Epithelial cell of proximal tubule (primary cell): ENCODE measurements around the gene RNF150. TPM values are rescaled to one million over a fixed set of nuclear protein-coding genes. Genes with fewer than 3 reads are reported as not detected.
A peak's percentile ranks its signal among the peaks of the same experiment; 100 is the strongest.

ENCODE experiments used
- DNase-seq: peaks from one replicate; pipeline ENCODE4 v3.0.0-alpha.2; 2011; ENCODE audit warnings: low read depth
- H3K4me3 ChIP-seq: 2 replicates; pipeline ENCODE4 v1.5.1; 2011; ENCODE audit warnings: low read depth, mild to moderate bottlenecking, low read length
- total RNA-seq: library from RNA; depleted of rRNA; stranded (reverse); fragments of >200 nt; gene quantifications from 2 replicates; pipeline ENCODE4 v1.2.3, GENCODE V29; 2015
- TF ChIP-seq, protein P1 (sequence below): conservative IDR thresholded peaks from 2 replicates; pipeline ENCODE4 v1.5.1; 2012; ENCODE audit warnings: low read depth, mild to moderate bottlenecking, low read length

Gene RNF150
- total RNA-seq, 1 donor from 2014 or later = 0.69 TPM

DNA sequence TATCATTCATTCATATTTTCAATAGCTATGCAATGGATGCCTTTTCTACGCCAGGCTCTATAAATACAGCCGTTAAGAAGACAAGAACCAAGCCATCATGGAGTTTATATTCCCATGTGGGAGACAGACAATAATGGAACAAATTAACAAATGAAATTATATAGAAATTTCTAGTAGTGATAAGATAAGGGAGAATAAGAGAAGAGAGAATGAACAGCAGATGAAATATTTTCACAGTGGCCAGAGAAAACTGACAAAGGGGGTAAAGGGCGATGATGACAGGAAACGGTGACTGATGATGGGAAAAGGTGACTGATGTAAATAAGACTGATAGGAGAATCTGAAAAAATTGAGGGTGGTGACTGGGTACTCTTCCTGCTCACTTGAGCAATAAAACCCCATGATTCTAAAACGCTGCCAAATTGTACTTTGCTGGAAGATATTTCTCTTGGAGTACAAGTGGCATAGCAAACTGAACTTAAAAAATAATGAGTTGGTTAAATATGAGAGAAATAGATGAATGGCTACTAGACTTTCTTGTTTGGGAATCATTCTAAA, 13.2 kb downstream of the RNF150 start:
- H3K4me3 ChIP-seq = no peak overlapping the region
- no peak for DNase-seq
- TF ChIP-seq, protein P1, sequence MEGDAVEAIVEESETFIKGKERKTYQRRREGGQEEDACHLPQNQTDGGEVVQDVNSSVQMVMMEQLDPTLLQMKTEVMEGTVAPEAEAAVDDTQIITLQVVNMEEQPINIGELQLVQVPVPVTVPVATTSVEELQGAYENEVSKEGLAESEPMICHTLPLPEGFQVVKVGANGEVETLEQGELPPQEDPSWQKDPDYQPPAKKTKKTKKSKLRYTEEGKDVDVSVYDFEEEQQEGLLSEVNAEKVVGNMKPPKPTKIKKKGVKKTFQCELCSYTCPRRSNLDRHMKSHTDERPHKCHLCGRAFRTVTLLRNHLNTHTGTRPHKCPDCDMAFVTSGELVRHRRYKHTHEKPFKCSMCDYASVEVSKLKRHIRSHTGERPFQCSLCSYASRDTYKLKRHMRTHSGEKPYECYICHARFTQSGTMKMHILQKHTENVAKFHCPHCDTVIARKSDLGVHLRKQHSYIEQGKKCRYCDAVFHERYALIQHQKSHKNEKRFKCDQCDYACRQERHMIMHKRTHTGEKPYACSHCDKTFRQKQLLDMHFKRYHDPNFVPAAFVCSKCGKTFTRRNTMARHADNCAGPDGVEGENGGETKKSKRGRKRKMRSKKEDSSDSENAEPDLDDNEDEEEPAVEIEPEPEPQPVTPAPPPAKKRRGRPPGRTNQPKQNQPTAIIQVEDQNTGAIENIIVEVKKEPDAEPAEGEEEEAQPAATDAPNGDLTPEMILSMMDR = no peak

DNA sequence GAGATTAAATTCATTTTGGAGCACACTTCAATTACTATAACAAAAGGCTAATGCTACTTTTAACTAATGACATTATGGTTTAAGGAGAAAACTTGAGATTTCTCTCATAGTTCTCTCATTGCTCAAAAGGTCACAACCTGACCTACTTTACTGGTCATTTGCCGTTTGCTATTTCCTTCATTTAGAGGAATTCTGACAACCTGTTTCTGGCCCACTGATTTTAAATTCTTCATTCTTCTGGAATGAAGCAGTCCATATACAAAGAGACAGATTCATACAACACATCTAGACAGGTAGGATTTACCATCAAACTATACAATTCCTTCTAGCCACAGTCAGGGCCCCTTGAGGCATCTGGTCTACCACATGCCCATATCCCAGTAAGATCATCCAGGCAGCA, 14.2 kb downstream of the RNF150 start:
- H3K4me3 ChIP-seq = no peak overlapping the region
- TF ChIP-seq, protein P1 = no peak
- DNase-seq = no peak

DNA sequence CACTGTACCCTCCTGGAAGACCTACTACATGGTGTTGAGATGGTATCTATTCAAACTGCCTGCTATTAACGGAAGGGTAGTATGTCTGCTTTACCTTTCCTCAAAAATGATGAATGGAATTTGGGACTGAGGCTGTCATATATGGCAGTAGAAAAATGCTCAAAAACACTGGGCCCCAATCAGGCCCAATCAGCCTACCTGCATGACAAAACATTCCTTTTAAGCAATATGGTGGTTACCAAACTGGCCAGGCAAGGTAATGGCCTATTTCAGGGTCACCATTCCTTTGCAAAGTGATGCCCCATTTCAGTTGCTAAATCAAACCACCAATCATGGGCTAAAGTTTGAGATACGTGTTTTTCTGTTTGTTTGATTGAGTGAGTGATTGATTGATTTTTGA, 14.9 kb downstream of the RNF150 start:
- DNase-seq = no peak
- no peak overlapping the region for H3K4me3 ChIP-seq
- TF ChIP-seq, protein P1 = no peak

DNA sequence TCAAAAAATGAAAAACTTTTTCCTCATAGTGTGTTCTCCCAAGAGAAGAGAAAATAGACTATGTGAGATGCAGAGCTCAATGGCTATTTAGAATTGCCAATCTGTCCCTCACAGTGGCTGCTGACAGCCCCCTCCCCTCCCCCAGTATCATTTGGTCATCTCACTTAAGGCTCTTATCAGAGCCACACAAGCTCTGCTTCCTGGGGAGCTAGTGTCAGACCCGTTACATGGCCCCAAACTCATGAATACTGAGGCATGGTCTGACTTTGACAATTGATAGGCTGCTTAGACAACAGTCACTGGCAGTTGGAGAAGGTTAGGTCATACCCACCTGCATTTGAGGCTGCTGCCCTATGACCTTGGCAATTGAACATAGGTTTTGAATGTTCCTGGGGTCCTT, 15.3 kb downstream of the RNF150 start:
- DNase-seq = no peak
- TF ChIP-seq, protein P1 = no peak
- no peak overlapping the region for H3K4me3 ChIP-seq

DNA sequence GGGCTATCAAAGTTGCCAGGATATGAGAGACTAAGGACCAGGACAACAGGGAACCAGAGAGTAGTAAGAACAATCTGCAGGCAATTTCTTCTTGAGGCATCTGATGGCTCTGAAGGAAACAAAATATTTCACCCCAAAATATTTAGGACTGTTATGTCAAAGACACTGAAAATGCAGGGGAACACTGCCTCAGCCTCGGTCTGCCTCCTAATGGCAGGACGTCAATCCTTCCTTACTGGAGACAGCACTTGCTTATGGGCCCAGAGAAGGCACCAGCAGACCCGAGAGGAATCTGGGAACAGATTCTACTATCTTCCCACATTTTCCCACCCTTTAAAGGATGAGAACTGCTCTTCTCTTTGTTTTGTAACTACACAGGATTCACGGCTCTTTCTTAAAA, 23.3 kb downstream of the RNF150 start:
- DNase-seq = no peak
- TF ChIP-seq, protein P1 = no peak
- no peak overlapping the region for H3K4me3 ChIP-seq

DNA sequence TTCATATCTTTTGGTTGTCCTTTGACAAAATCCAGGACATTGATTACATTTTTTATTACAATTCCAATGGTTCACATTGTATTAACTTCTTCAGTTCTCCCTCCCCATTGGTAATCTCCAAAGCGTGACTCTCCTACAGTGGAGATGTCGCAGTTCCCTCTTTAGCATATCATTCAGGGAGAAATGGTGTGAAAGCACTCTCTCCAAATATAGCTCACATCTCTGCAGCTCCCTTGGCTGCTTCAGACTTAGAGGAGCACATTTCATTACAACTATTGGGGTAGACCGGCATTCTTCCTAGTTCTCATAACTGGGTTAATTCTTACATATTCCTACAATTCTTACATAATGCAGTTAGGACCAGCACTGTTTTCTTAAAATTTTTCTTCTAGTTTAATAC, 25.3 kb downstream of the RNF150 start:
- TF ChIP-seq, protein P1 = no peak
- no peak for DNase-seq
- no peak overlapping the region for H3K4me3 ChIP-seq

DNA sequence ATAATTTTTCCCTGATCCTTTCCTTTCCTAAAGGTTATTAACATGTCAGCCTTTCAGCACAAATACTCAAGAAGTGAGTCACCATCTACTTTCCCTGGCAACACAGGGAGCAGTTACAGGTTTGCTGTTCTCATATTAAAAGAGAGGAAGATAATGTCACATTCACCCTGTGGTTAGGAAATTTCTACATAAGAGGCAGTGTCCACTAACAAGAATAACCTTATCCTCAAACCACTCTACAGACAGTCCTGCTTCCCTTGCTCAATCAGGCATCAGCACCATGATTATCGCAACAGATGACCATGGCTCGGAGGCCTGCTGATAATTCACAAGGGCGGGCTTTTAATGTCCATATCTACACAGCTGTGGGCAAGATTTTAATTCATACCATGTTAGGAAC, 30.9 kb downstream of the RNF150 start:
- no peak overlapping the region for H3K4me3 ChIP-seq
- TF ChIP-seq, protein P1 = no peak
- peak; percentile 41 for DNase-seq
